GM18951 (cell line): ENCODE results near the gene MSRB2.
"Not testable (repeated sequence)": the region's sequence is repeated elsewhere in the genome, so short reads cannot be mapped to it uniquely, and the experiment has no call there.

Experiments used
- POLR2A ChIP-seq: IDR thresholded peaks from 4 replicates; pipeline ENCODE4 v1.6.1; 2011; ENCODE audit warnings: mild to moderate bottlenecking; ENCODE audit not compliant: insufficient read length, insufficient read depth; ENCODE audit errors: extremely low read depth
- in situ Hi-C: fragments of 300-500 bp; cut with MboI; formaldehyde crosslinking; loops from one replicate; pipeline ENCODE4 v1.12.0; 2022; ENCODE audit warnings: low sequenced_read_pairs, mixed read lengths, inconsistent platforms; ENCODE audit not compliant: unreplicated experiment

MSRB2 gene

GRCh38 chr10:23063973-23064812 is 31.2 kb upstream of the MSRB2 start:
- in situ Hi-C loops, result no loop called here

GRCh38 chr10:23064813-23065114 is 30.6 kb upstream of the MSRB2 start:
- in situ Hi-C loops, result not testable (repeated sequence)

More at GRCh38 chr10:23063973-23064812, 31.2 kb upstream of the MSRB2 start:
- TF ChIP-seq POLR2A, result no peak

- in situ Hi-C loops, result no loop called here
- no peak for TF ChIP-seq POLR2A
Observed at GRCh38 chr10:23065181-23065948, 30.0 kb upstream of the MSRB2 start.

- in situ Hi-C loops, result no loop called here
- no peak for TF ChIP-seq POLR2A
Observed at GRCh38 chr10:23067337-23067736, 28.0 kb upstream of the MSRB2 start.

GRCh38 chr10:23067939-23068775 is 27.2 kb upstream of the MSRB2 start:
- no peak for TF ChIP-seq POLR2A
- in situ Hi-C loops, result no loop called here

GRCh38 chr10:23069019-23069815 is 26.2 kb upstream of the MSRB2 start:
- in situ Hi-C loops, result no loop called here
- no peak for TF ChIP-seq POLR2A

GRCh38 chr10:23070092-23070912 is 25.1 kb upstream of the MSRB2 start:
- in situ Hi-C loops, result not testable (repeated sequence)

- TF ChIP-seq POLR2A, result no peak
- in situ Hi-C loops, result no loop called here
Observed at GRCh38 chr10:23070913-23071218, 24.5 kb upstream of the MSRB2 start.

GRCh38 chr10:23072593-23072992 is 22.8 kb upstream of the MSRB2 start:
- in situ Hi-C loops, result not testable (repeated sequence)

GRCh38 chr10:23073527-23073926 is 21.9 kb upstream of the MSRB2 start:
- TF ChIP-seq POLR2A, result no peak
- in situ Hi-C loops, result no loop called here

- no peak for TF ChIP-seq POLR2A
- in situ Hi-C loops, result no loop called here
Observed at GRCh38 chr10:23075672-23076071, 19.7 kb upstream of the MSRB2 start.

GRCh38 chr10:23078114-23078513 is 17.3 kb upstream of the MSRB2 start:
- no peak for TF ChIP-seq POLR2A
- in situ Hi-C loops, result no loop called here

GRCh38 chr10:23079700-23080099 is 15.7 kb upstream of the MSRB2 start:
- in situ Hi-C loops, result no loop called here
- no peak for TF ChIP-seq POLR2A
